ENCODE data around the gene CLHC1. TPM values are rescaled to one million over a fixed set of nuclear protein-coding genes. Genes with fewer than 3 reads are reported as not detected.
A peak's percentile ranks its signal among the peaks of the same experiment; 100 is the strongest.
"Not testable (repeated sequence)": the region's sequence is repeated elsewhere in the genome, so short reads cannot be mapped to it uniquely, and the experiment has no call there.

CLHC1 gene
- total and polyA plus RNA-seq, 4 donors: 18.4 to 29.6 (median 24.2) TPM

DNA sequence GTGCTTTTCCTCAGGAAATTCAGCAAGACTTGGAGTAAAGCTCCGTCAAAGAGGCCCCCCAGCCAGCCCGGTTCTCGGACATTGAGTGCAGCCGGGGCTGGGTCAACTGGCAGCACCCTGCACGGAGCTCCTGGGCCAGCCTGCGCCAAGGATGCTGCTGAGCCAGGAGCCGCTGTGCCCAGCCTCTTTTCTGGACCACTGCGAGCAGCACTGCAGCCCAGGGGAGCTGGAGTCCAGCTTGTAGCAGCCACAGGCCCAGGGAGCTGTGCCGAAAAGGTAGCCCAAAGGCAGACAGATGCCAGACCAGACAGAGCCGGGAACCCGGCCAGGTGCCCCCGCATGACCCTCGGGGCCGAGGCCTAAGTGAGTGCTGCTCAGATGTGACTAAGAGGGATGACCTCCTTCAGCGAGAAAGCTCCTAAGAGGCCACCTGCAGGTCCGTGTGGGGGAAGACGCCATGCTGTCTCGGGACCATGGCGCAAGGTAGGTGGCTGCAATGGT lies 7.3 kb downstream of the CLHC1 start:
- WGBS (ENCODE audit: insufficient coverage): 88% methylated on average over 16 of the region's 19 CpGs
- H3K27ac ChIP-seq (ENCODE audit: low read depth, low read length): no peak overlapping the region
- no peaks in the 10 kb centered on the region for H3K9me3 ChIP-seq (ENCODE audit: control insufficient read depth, insufficient read depth, low read length)

DNA sequence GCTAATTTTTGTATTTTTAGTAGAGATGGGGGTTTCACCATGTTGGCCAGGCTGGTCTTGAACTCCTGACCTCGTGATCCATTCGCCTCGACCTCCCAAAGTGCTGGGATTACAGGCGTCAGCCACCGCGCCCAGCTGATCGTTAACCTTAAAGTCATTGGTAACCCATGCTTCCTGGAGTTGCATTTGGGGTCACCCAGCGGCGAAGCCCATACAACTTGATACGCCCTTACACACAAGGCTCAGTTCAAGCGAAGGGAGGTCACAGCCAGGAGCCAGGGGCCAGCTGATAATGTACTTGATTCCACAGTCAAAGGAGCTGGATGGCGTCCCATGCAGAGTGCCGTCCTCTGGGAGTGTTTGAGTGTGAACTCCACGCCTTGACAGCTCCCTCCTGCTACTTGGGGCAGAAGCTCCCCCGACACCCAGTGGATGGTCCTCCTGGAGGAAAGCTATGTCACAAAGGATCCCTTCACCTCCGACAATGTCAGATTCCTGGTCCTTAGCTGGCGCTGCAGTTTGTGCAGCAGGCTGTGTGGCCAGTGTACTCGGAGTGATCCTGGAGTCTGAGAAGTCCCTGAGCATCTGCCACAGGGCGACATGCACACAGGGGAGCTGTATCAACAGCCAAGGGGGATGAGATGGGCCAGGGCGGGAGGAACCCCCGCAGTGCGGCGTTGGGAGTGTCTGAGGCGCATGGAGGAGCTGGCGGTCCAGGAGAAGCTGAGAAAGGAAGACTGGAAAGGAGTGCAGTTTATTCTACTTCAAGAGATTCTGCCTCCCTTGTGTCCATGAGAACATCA lies 7.9 kb downstream of the CLHC1 start:
- H3K4me3 ChIP-seq (ENCODE audit: low read depth, low read length): no peak overlapping the region
- 86% methylated on average over 25 of the region's 25 CpGs for WGBS (ENCODE audit: insufficient coverage)
- peaks cover 12% of the 10 kb centered on the region for H3K36me3 ChIP-seq (ENCODE audit: control insufficient read depth, insufficient read depth, low read length)
- peaks cover 4% of the 10 kb centered on the region for H3K4me1 ChIP-seq (ENCODE audit: control insufficient read depth, insufficient read depth, low read length)
- peak in 1 of 6 donors; percentile 15 for DNase-seq (ENCODE audit: low read depth in 4 of 6, low spot score in 6 of 6)
- H3K27ac ChIP-seq (ENCODE audit: low read depth, low read length): peak overlapping the region; percentile 69
- no peaks in the 10 kb centered on the region for H3K9me3 ChIP-seq (ENCODE audit: control insufficient read depth, insufficient read depth, low read length)
- no peaks in the 10 kb centered on the region for H3K27me3 ChIP-seq (ENCODE audit: control insufficient read depth, insufficient read depth, low read length)

More for the DNA sequence above, 7.3 kb downstream of the CLHC1 start:
- DNase-seq (ENCODE audit: low read depth in 4 of 6, low spot score in 6 of 6): peak in 1 of 6 donors; percentile 3
- Histone ChIP-seq H3K4me1 (ENCODE audit: control insufficient read depth, insufficient read depth, low read length) (peaks cover 4% of the 10 kb centered on the region), H3K36me3 (ENCODE audit: control insufficient read depth, insufficient read depth, low read length) (peaks cover 12% of the 10 kb centered on the region), H3K27me3 (ENCODE audit: control insufficient read depth, insufficient read depth, low read length) (no peaks in the 10 kb centered on the region), H3K4me3 (ENCODE audit: low read depth, low read length) (no peak overlapping the region)

DNA sequence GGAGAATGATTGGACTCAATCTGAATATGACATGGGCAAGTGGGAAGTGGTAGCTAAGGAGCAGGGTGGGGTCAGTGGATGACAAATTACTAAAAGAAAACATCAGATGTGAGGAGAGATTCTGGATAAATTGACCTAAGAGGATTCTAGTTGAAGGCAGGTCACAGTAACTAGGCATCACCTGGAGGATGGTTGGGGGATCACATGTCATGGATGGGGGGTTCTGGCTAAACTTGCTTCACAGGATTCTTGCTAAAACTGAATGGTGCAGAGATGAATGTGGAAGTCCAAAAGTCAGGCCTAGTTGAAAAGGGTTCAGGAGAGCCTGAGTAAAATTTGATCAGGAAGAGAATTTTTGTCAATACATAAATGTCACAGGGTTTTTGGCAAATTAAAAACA lies 18.3 kb downstream of the CLHC1 start:
- Histone ChIP-seq H3K4me1 (ENCODE audit: control insufficient read depth, insufficient read depth, low read length) (no peaks in the 10 kb centered on the region), H3K9me3 (ENCODE audit: control insufficient read depth, insufficient read depth, low read length) (no peaks in the 10 kb centered on the region), H3K36me3 (ENCODE audit: control insufficient read depth, insufficient read depth, low read length) (peaks cover 3% of the 10 kb centered on the region), H3K27me3 (ENCODE audit: control insufficient read depth, insufficient read depth, low read length) (no peaks in the 10 kb centered on the region), H3K4me3 (ENCODE audit: low read depth, low read length) (no peak overlapping the region), H3K27ac (ENCODE audit: low read depth, low read length) (no peak overlapping the region)
- DNase-seq (ENCODE audit: low read depth in 4 of 6, low spot score in 6 of 6): no peak

DNA sequence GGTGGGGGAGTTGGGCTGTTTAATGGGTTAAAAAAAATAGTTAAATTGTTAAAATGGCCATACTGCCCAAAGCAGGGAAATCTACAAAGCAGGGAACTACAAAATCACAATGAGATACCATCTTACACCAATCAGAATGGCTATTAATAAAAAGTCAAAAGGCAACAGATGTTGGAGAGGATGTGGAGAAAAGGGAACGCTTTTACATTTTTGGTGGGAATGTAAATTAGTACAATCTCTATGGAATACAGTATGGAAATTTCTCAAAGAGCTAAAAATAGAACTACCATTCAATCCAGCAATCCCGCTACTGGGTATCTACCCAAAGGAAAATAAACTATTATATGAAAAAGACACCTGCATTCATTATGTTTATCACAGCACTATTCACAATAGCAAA lies 27.1 kb downstream of the CLHC1 start:
- no peak for DNase-seq (ENCODE audit: low read depth in 4 of 6, low spot score in 6 of 6)
- Histone ChIP-seq H3K36me3 (ENCODE audit: control insufficient read depth, insufficient read depth, low read length) (peaks cover 9% of the 10 kb centered on the region), H3K9me3 (ENCODE audit: control insufficient read depth, insufficient read depth, low read length) (peaks cover 10% of the 10 kb centered on the region), H3K4me1 (ENCODE audit: control insufficient read depth, insufficient read depth, low read length) (no peaks in the 10 kb centered on the region), H3K4me3 (ENCODE audit: low read depth, low read length) (no peak overlapping the region), H3K27me3 (ENCODE audit: control insufficient read depth, insufficient read depth, low read length) (no peaks in the 10 kb centered on the region), H3K27ac (ENCODE audit: low read depth, low read length) (no peak overlapping the region)
- WGBS (ENCODE audit: insufficient coverage): no CpG with 5 or more reads among the region's 2 CpGs

DNA sequence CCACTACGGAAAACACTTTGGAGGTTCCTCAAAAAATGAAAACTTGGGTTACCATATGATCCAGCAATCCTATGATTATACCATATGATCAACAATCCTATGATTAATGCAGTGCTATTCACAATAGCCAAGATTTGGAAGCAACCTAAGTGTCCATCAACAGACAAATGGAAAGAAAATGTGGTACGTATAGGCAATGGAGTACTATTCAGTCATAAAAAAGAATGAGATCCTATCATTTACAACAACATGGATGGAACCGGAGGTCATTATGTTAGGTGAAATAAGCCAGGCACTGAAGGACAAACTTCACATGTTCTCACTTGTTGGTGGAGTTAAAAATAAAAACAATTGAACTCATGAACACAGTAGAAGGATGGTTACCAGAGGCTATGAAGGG lies 27.6 kb downstream of the CLHC1 start:
- DNase-seq (ENCODE audit: low read depth in 4 of 6, low spot score in 6 of 6): no peak
- H3K27ac ChIP-seq (ENCODE audit: low read depth, low read length): no peak overlapping the region
- H3K36me3 ChIP-seq (ENCODE audit: control insufficient read depth, insufficient read depth, low read length): peaks cover 11% of the 10 kb centered on the region
- no peak overlapping the region for H3K4me3 ChIP-seq (ENCODE audit: low read depth, low read length)
- no peaks in the 10 kb centered on the region for H3K27me3 ChIP-seq (ENCODE audit: control insufficient read depth, insufficient read depth, low read length)
- no peaks in the 10 kb centered on the region for H3K4me1 ChIP-seq (ENCODE audit: control insufficient read depth, insufficient read depth, low read length)
- peaks cover 10% of the 10 kb centered on the region for H3K9me3 ChIP-seq (ENCODE audit: control insufficient read depth, insufficient read depth, low read length)
- WGBS (ENCODE audit: insufficient coverage): 100% methylated on average over 1 of the region's 3 CpGs

DNA sequence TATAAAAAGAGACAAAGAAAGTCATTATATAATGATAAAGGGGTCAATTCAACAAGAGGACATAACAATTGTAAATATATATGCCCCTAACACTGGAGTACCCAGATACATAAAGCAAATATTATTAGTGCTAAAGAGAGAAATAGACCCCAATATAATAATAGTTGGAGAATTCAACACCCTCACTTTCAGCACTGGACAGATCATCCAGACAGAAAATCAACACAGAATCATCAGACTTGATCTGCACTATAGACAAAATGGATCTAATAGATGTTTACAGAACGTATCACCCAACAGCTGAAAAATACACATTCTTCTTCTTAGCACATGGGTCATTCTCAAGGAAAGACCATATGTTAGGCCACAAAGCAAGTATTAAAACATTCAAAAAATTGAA lies 31.7 kb downstream of the CLHC1 start:
- H3K27ac ChIP-seq (ENCODE audit: low read depth, low read length): no peak overlapping the region
- H3K4me3 ChIP-seq (ENCODE audit: low read depth, low read length): no peak overlapping the region
- peaks cover 24% of the 10 kb centered on the region for H3K36me3 ChIP-seq (ENCODE audit: control insufficient read depth, insufficient read depth, low read length)
- WGBS (ENCODE audit: insufficient coverage): no CpG with 5 or more reads among the region's 1 CpG
- H3K27me3 ChIP-seq (ENCODE audit: control insufficient read depth, insufficient read depth, low read length): no peaks in the 10 kb centered on the region
- H3K9me3 ChIP-seq (ENCODE audit: control insufficient read depth, insufficient read depth, low read length): peaks cover 10% of the 10 kb centered on the region
- DNase-seq (ENCODE audit: low read depth in 4 of 6, low spot score in 6 of 6): no peak
- no peaks in the 10 kb centered on the region for H3K4me1 ChIP-seq (ENCODE audit: control insufficient read depth, insufficient read depth, low read length)

DNA sequence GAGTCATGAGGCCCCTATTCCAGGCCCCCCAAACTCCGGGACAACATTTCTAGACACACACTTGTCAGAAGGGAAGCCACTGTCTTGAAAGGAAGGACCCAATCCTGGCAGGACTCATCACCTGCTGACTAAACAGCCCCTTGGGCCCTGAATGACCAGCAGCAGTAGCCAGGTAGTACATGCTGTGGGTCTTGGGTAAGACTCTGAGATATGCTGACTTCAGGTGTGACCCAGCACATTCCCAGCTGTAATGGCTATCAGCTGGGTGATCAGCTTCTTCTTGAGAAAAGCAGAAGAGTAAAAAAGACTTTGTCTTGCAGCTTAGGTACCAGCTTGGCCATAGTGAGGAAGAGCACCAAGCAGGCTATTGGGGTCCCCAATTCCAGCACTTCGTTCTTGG lies 35.6 kb downstream of the CLHC1 start:
- peaks cover 17% of the 10 kb centered on the region for H3K36me3 ChIP-seq (ENCODE audit: control insufficient read depth, insufficient read depth, low read length)
- H3K4me3 ChIP-seq (ENCODE audit: low read depth, low read length): no peak overlapping the region
- peaks cover 4% of the 10 kb centered on the region for H3K9me3 ChIP-seq (ENCODE audit: control insufficient read depth, insufficient read depth, low read length)
- H3K4me1 ChIP-seq (ENCODE audit: control insufficient read depth, insufficient read depth, low read length): no peaks in the 10 kb centered on the region
- H3K27me3 ChIP-seq (ENCODE audit: control insufficient read depth, insufficient read depth, low read length): no peaks in the 10 kb centered on the region
- no peak for DNase-seq (ENCODE audit: low read depth in 4 of 6, low spot score in 6 of 6)
- H3K27ac ChIP-seq (ENCODE audit: low read depth, low read length): no peak overlapping the region
- 100% methylated on average over 2 of the region's 2 CpGs for WGBS (ENCODE audit: insufficient coverage)

DNA sequence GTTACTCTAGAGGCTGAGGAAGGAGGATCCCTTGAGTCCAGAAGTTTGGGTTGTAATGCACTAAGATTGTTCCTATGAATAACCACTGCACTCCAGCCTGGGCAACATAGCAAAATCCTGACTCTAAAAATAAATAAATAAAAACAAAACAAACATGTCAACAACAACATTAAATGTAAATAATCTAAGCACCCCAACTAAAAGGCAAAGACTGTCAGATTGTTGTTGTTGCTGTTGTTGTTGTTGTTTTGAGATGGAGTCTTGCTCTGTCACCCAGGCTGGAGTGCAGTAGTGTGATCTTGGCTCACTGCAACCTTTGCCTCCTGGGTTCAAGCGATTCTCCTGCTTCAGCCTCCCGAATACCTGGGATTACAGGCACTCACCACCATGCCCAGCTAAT lies 40.2 kb downstream of the CLHC1 start:
- 100% methylated on average over 2 of the region's 2 CpGs for WGBS (ENCODE audit: insufficient coverage)
- not testable (repeated sequence) for H3K4me3 ChIP-seq (ENCODE audit: low read depth, low read length)

DNA sequence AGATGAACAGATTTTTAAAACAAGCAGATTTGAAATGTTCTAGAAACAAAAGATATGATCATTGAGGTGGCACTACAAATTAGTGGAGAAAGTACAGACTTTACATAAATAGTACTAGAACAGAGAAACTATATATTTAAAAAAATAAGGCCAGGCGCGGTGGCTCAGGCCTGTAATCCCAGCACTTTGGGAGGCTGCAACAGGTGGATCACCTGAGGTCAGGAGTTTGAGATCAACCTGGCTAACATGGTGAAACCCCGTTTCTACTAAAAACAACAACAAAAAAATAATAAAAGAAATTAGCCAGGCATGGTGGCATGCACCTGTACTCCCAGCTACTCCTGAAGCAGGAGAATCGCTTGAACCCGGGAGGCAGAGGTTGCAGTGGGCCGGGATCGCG lies 45.3 kb downstream of the CLHC1 start:
- DNase-seq (ENCODE audit: low read depth in 4 of 6, low spot score in 6 of 6); H3K4me3 ChIP-seq (ENCODE audit: low read depth, low read length); H3K27me3 ChIP-seq (ENCODE audit: control insufficient read depth, insufficient read depth, low read length); H3K27ac ChIP-seq (ENCODE audit: low read depth, low read length); H3K36me3 ChIP-seq (ENCODE audit: control insufficient read depth, insufficient read depth, low read length); H3K9me3 ChIP-seq (ENCODE audit: control insufficient read depth, insufficient read depth, low read length); H3K4me1 ChIP-seq (ENCODE audit: control insufficient read depth, insufficient read depth, low read length): not testable (repeated sequence)
- WGBS (ENCODE audit: insufficient coverage): 90% methylated on average over 2 of the region's 8 CpGs

More for the DNA sequence above, 40.2 kb downstream of the CLHC1 start:
- not testable (repeated sequence) for H3K4me1 ChIP-seq (ENCODE audit: control insufficient read depth, insufficient read depth, low read length); H3K27me3 ChIP-seq (ENCODE audit: control insufficient read depth, insufficient read depth, low read length); H3K9me3 ChIP-seq (ENCODE audit: control insufficient read depth, insufficient read depth, low read length); H3K36me3 ChIP-seq (ENCODE audit: control insufficient read depth, insufficient read depth, low read length); H3K27ac ChIP-seq (ENCODE audit: low read depth, low read length); DNase-seq (ENCODE audit: low read depth in 4 of 6, low spot score in 6 of 6)

DNA sequence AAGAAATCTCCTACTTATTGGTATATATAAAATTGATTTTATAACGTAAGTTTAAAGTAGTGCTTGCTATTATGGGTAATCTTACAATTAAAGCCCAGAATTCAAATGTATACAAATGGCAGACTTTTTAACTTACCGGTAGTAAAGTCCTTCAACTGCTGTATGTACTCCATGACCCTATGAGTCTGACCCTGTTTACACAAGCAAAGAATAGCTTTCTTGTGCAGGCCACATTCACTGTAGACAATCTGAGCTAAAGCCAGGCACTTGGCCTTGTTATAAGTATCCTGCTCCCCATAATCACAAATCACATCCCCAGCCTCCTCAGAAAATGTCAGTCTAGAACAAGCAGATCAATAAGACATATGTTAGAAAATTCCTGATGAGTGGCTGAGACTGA lies 51.7 kb downstream of the CLHC1 start:
- WGBS (ENCODE audit: insufficient coverage): 80% methylated on average over 1 of the region's 2 CpGs
- no peaks in the 10 kb centered on the region for H3K9me3 ChIP-seq (ENCODE audit: control insufficient read depth, insufficient read depth, low read length)
- H3K4me1 ChIP-seq (ENCODE audit: control insufficient read depth, insufficient read depth, low read length): no peaks in the 10 kb centered on the region
- DNase-seq (ENCODE audit: low read depth in 4 of 6, low spot score in 6 of 6): no peak
- H3K36me3 ChIP-seq (ENCODE audit: control insufficient read depth, insufficient read depth, low read length): no peaks in the 10 kb centered on the region
- no peak overlapping the region for H3K27ac ChIP-seq (ENCODE audit: low read depth, low read length)
- H3K4me3 ChIP-seq (ENCODE audit: low read depth, low read length): no peak overlapping the region
- H3K27me3 ChIP-seq (ENCODE audit: control insufficient read depth, insufficient read depth, low read length): no peaks in the 10 kb centered on the region

All from spinal cord (tissue), 10 donors.